Cardiac muscle cell (in vitro differentiated cells and primary cell): ENCODE results near the gene MYPN. TPM values are rescaled to one million over a fixed set of nuclear protein-coding genes. Genes with fewer than 3 reads are reported as not detected.
A peak's percentile ranks its signal among the peaks of the same experiment; 100 is the strongest.

Experiments
- DNase-seq, 2 donors: peaks; one replicate each; pipeline versions ENCODE4 v3.0.0 to v3.0.0-alpha.2; 2010 to 2017; ENCODE audit warnings: low read depth in 1 of 2, low spot score in 1 of 2
- H3K27ac ChIP-seq: fragments of 200-600 bp; sonication (generic); 2 replicates; pipeline ENCODE4 v1.5.1; 2016
- H3K27me3 ChIP-seq: fragments of 200-600 bp; sonication (generic); 2 replicates; pipeline ENCODE4 v1.6.0; 2016; ENCODE audit warnings: control low read depth
- H3K36me3 ChIP-seq: fragments of 200-600 bp; sonication (generic); 2 replicates; pipeline ENCODE4 v1.5.1; 2016; ENCODE audit warnings: control low read depth
- H3K4me1 ChIP-seq: fragments of 200-600 bp; sonication (generic); 2 replicates; pipeline ENCODE4 v1.8.1; 2017; ENCODE audit warnings: low read depth, mild to moderate bottlenecking, mixed run types
- H3K4me3 ChIP-seq: fragments of 200-600 bp; sonication (generic); 2 replicates; pipeline ENCODE4 v1.5.1; 2016; ENCODE audit warnings: mild to moderate bottlenecking
- H3K9me3 ChIP-seq: fragments of 200-600 bp; sonication (generic); 2 replicates; pipeline ENCODE4 v1.5.1; 2017; ENCODE audit warnings: low read depth, mild to moderate bottlenecking, control low read depth
- CTCF ChIP-seq: IDR thresholded peaks from 2 replicates; pipeline ENCODE4 v1.5.1; 2012; ENCODE audit warnings: low read depth, mild to moderate bottlenecking, low read length
- polyA plus RNA-seq: library from polyadenylated mRNA; unstranded; fragments of >200 nt; fragmentation: Nextera tagmentation; extraction: Ambion mirVana; gene quantifications from 2 replicates; pipeline ENCODE4 v1.2.1, GENCODE V29; 2016
- total RNA-seq: library from RNA; depleted of rRNA; stranded (reverse); fragments of >200 nt; gene quantifications from 2 replicates; pipeline ENCODE4 v1.2.3, GENCODE V29; 2016

MYPN gene
- 3.9 and 5.3 TPM in 2 replicates for total RNA-seq
- polyA plus RNA-seq: 3.9 and 4.0 TPM in 2 replicates

GRCh38 chr10:68109331-68109730 lies at the start of gene MYPN:
MYPN (plus strand) TSS chr10:68109488; CDS start chr10:68121439, 11,951 bp downstream.
- Histone ChIP-seq H3K4me1 (peaks cover 20% of the 10 kb centered on the region), H3K9me3 (no peaks in the 10 kb centered on the region), H3K27me3 (no peaks in the 10 kb centered on the region), H3K36me3 (no peaks in the 10 kb centered on the region), H3K27ac (peak within 1 kb of the TSS; percentile 64), H3K4me3 (peak within 1 kb of the TSS; percentile 5)
- no peak for TF ChIP-seq CTCF
- peak in 1 of 2 donors; percentile 65 for DNase-seq

- DNase-seq: no peak
- Histone ChIP-seq H3K9me3 (no peaks in the 10 kb centered on the region), H3K4me3 (no peak overlapping the region), H3K27ac (no peak overlapping the region), H3K36me3 (peaks cover 7% of the 10 kb centered on the region), H3K4me1 (peaks cover 10% of the 10 kb centered on the region), H3K27me3 (no peaks in the 10 kb centered on the region)
- TF ChIP-seq CTCF: no peak
Measured at GRCh38 chr10:68067029-68067428, 42.3 kb upstream of the MYPN start.

GRCh38 chr10:68067508-68067907 lies 41.8 kb upstream of the MYPN start:
- no peak overlapping the region for H3K4me3 ChIP-seq
- H3K27ac ChIP-seq: no peak overlapping the region
- no peaks in the 10 kb centered on the region for H3K27me3 ChIP-seq
- no peak for DNase-seq
- H3K36me3 ChIP-seq: peaks cover 7% of the 10 kb centered on the region
- no peak for TF ChIP-seq CTCF
- H3K9me3 ChIP-seq: no peaks in the 10 kb centered on the region
- H3K4me1 ChIP-seq: peaks cover 14% of the 10 kb centered on the region

GRCh38 chr10:68073631-68074030 lies 35.7 kb upstream of the MYPN start:
- H3K27me3 ChIP-seq: no peaks in the 10 kb centered on the region
- peak overlapping the region; percentile 84 for H3K4me3 ChIP-seq
- no peak for DNase-seq
- TF ChIP-seq CTCF: no peak
- H3K36me3 ChIP-seq: peaks cover 4% of the 10 kb centered on the region
- H3K4me1 ChIP-seq: peaks cover 24% of the 10 kb centered on the region
- peak overlapping the region; percentile 97 for H3K27ac ChIP-seq
- no peaks in the 10 kb centered on the region for H3K9me3 ChIP-seq

GRCh38 chr10:68074031-68074774 lies 35.1 kb upstream of the MYPN start:
- Histone ChIP-seq H3K4me1 (peaks cover 24% of the 10 kb centered on the region), H3K9me3 (no peaks in the 10 kb centered on the region), H3K27ac (peak overlapping the region; percentile 97), H3K27me3 (no peaks in the 10 kb centered on the region), H3K4me3 (peak overlapping the region; percentile 84), H3K36me3 (peaks cover 4% of the 10 kb centered on the region)
- DNase-seq: peak; percentile 42 to 78
- no peak for TF ChIP-seq CTCF
